Mesendoderm (in vitro differentiated cells): ENCODE measurements around the gene ETNK2. TPM values are rescaled to one million over a fixed set of nuclear protein-coding genes. Genes with fewer than 3 reads are reported as not detected.

Experiments used
- DNase-seq: peaks from one replicate; pipeline ENCODE4 v3.0.0; 2013
- H2AK5ac ChIP-seq: 2 replicates; pipeline ENCODE4 v1.6.1; 2013; ENCODE audit warnings: low read length, inconsistent platforms
- H2BK120ac ChIP-seq: 2 replicates; pipeline ENCODE4 v1.6.1; 2013; ENCODE audit warnings: low read depth, mild to moderate bottlenecking, low read length, moderate library complexity, mixed read lengths
- H2BK15ac ChIP-seq: replicated peaks from 2 replicates; pipeline ENCODE4 v1.6.1; 2013; ENCODE audit warnings: low read depth, mild to moderate bottlenecking, moderate library complexity
- H2BK5ac ChIP-seq: 2 replicates; pipeline ENCODE4 v1.6.1; 2013; ENCODE audit warnings: low read length, inconsistent platforms
- H3K18ac ChIP-seq: 2 replicates; pipeline ENCODE4 v1.6.1; 2013; ENCODE audit warnings: mild to moderate bottlenecking, low read length, mixed read lengths
- H3K23ac ChIP-seq: one replicate; pipeline ENCODE4 v1.6.1; 2013; ENCODE audit warnings: low read length
- H3K27ac ChIP-seq: 2 replicates; pipeline ENCODE4 v1.5.1; 2013; ENCODE audit warnings: low read depth, mild to moderate bottlenecking, inconsistent platforms, low read length, moderate library complexity
- H3K27me3 ChIP-seq: 2 replicates; pipeline ENCODE4 v1.6.1; 2013; ENCODE audit warnings: low read length, control low read depth, mild to moderate bottlenecking, inconsistent platforms; ENCODE audit not compliant: insufficient read depth, poor library complexity
- H3K36me3 ChIP-seq: 2 replicates; pipeline ENCODE4 v1.6.1; 2013; ENCODE audit warnings: low read length, inconsistent platforms; ENCODE audit not compliant: control insufficient read depth, insufficient read depth
- H3K4ac ChIP-seq: one replicate; pipeline ENCODE4 v1.6.1; 2013; ENCODE audit warnings: low read depth, mild to moderate bottlenecking, low read length, moderate library complexity
- H3K4me1 ChIP-seq: 2 replicates; pipeline ENCODE4 v1.6.1; 2013; ENCODE audit warnings: low read depth, low read length, inconsistent platforms; ENCODE audit not compliant: control insufficient read depth
- H3K4me2 ChIP-seq: 2 replicates; pipeline ENCODE4 v1.6.1; 2013; ENCODE audit warnings: low read length
- H3K4me3 ChIP-seq: 2 replicates; pipeline ENCODE4 v1.5.1; 2013; ENCODE audit warnings: mild to moderate bottlenecking, low read length
- H3K56ac ChIP-seq: one replicate; pipeline ENCODE4 v1.6.1; 2013; ENCODE audit warnings: low read length
- H3K79me1 ChIP-seq: 2 replicates; pipeline ENCODE4 v1.6.1; 2013; ENCODE audit warnings: low read length, inconsistent platforms
- H3K79me2 ChIP-seq: 2 replicates; pipeline ENCODE4 v1.6.1; 2013; ENCODE audit warnings: mild to moderate bottlenecking, low read length; ENCODE audit not compliant: control insufficient read depth, insufficient read depth
- H3K9ac ChIP-seq: 2 replicates; pipeline ENCODE4 v1.6.1; 2013; ENCODE audit warnings: low read length, inconsistent platforms
- H4K5ac ChIP-seq: one replicate; pipeline ENCODE4 v1.6.1; 2013; ENCODE audit warnings: low read length
- H4K8ac ChIP-seq: one replicate; pipeline ENCODE4 v1.6.1; 2013; ENCODE audit warnings: low read depth, mild to moderate bottlenecking, control low read depth, low read length, moderate library complexity
- WGBS: extraction: QIAGEN DNeasy Blood & Tissue Kit; methylation state at CpG from one replicate; pipeline ENCODE4 v1.1.7; 2013; ENCODE audit warnings: low lambda C conversion rate, missing lambda C conversion rate; ENCODE audit not compliant: insufficient coverage; ENCODE audit errors: extremely low coverage; 5-methylcytosine and 5-hydroxymethylcytosine counted together
- polyA plus RNA-seq, 2 experiments: library from polyadenylated mRNA; stranded (reverse); fragments of 200-250 nt; gene quantifications; one replicate each; pipeline ENCODE4 v1.2.3, GENCODE V29; 2013

ETNK2 gene, protein sequence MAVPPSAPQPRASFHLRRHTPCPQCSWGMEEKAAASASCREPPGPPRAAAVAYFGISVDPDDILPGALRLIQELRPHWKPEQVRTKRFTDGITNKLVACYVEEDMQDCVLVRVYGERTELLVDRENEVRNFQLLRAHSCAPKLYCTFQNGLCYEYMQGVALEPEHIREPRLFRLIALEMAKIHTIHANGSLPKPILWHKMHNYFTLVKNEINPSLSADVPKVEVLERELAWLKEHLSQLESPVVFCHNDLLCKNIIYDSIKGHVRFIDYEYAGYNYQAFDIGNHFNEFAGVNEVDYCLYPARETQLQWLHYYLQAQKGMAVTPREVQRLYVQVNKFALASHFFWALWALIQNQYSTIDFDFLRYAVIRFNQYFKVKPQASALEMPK
- 8.3 TPM for polyA plus RNA-seq (2013, experiment 1 of 2)
- 8.5 TPM for polyA plus RNA-seq (2013, experiment 2 of 2)

GRCh38 chr1:204151552-204152309 is at the start of gene ETNK2:
Gene ETNK2, minus strand, starts transcription at chr1:204152044. Its CDS starts 192 bp downstream, at chr1:204151852.
- Histone ChIP-seq H3K23ac (peak within 1 kb of the TSS; percentile 37), H3K4ac (no peak within 1 kb of the TSS), H4K5ac (no peak within 1 kb of the TSS), H3K18ac (peak within 1 kb of the TSS; percentile 13), H3K9ac (peak within 1 kb of the TSS; percentile 68), H3K27me3 (no peaks in the 10 kb centered on the region), H2BK120ac (no peak within 1 kb of the TSS), H3K79me2 (no peaks in the 10 kb centered on the region), H3K4me1 (peaks cover 1% of the 10 kb centered on the region), H4K8ac (no peak within 1 kb of the TSS), H2BK5ac (no peak within 1 kb of the TSS), H3K79me1 (no peaks in the 10 kb centered on the region), H3K27ac (no peak within 1 kb of the TSS), H3K4me2 (peak within 1 kb of the TSS; percentile 91), H2BK15ac (no peak within 1 kb of the TSS), H2AK5ac (no peak within 1 kb of the TSS), H3K36me3 (no peaks in the 10 kb centered on the region), H3K4me3 (peak within 1 kb of the TSS; percentile 39), H3K56ac (peak within 1 kb of the TSS; percentile 86)
- DNase-seq: peak; percentile 63
- WGBS: no CpG with 5 or more reads among the region's 94 CpGs

- DNase-seq: no peak
- Histone ChIP-seq H2BK5ac (no peak overlapping the region), H2BK120ac (no peak overlapping the region), H3K4ac (no peak overlapping the region), H3K27me3 (no peaks in the 10 kb centered on the region), H3K36me3 (no peaks in the 10 kb centered on the region), H3K18ac (no peak overlapping the region), H4K8ac (no peak overlapping the region), H2BK15ac (no peak overlapping the region), H3K4me3 (no peak overlapping the region), H3K56ac (no peak overlapping the region), H4K5ac (no peak overlapping the region), H3K79me2 (no peaks in the 10 kb centered on the region), H3K9ac (no peak overlapping the region), H3K23ac (no peak overlapping the region), H3K4me1 (no peaks in the 10 kb centered on the region), H3K79me1 (no peaks in the 10 kb centered on the region), H2AK5ac (no peak overlapping the region), H3K27ac (no peak overlapping the region), H3K4me2 (no peak overlapping the region)
- no CpG with 5 or more reads among the region's 12 CpGs for WGBS
Observed at GRCh38 chr1:204201348-204202040, 49.6 kb upstream of the ETNK2 start.

DNA sequence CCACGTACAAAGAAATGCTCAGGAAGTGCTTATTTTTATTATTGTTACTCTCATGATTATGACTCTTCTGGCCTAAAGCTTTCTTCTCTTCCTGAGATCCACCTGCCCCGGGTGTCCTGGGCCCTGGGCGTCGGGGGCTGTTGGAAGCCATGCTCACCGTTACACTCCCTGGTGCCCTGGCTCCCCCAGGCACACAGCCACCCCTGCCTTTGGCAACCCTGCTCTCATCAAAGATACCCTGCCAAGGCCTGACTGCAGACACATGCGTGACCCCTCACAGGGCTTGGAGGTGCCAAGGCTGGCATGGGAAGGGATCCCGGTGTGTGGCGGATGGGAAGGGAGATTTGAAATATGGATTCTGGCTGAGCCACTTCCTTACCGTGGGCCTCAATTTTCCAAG is 47.7 kb upstream of the ETNK2 start:
- H3K79me1 ChIP-seq: no peaks in the 10 kb centered on the region
- no peak overlapping the region for H3K4ac ChIP-seq
- H3K4me1 ChIP-seq: no peaks in the 10 kb centered on the region
- no peak overlapping the region for H2BK120ac ChIP-seq
- H2AK5ac ChIP-seq: no peak overlapping the region
- no peak overlapping the region for H3K27ac ChIP-seq
- no peak overlapping the region for H3K18ac ChIP-seq
- WGBS: no CpG with 5 or more reads among the region's 9 CpGs
- no peak overlapping the region for H3K4me3 ChIP-seq
- no peaks in the 10 kb centered on the region for H3K27me3 ChIP-seq
- no peaks in the 10 kb centered on the region for H3K36me3 ChIP-seq
- H3K4me2 ChIP-seq: no peak overlapping the region
- H4K5ac ChIP-seq: no peak overlapping the region
- no peak overlapping the region for H4K8ac ChIP-seq
- DNase-seq: no peak
- no peak overlapping the region for H3K23ac ChIP-seq
- no peak overlapping the region for H2BK15ac ChIP-seq
- no peak overlapping the region for H3K9ac ChIP-seq
- no peaks in the 10 kb centered on the region for H3K79me2 ChIP-seq
- no peak overlapping the region for H3K56ac ChIP-seq
- H2BK5ac ChIP-seq: no peak overlapping the region

- Histone ChIP-seq H2BK5ac (no peak overlapping the region), H3K79me2 (no peaks in the 10 kb centered on the region), H3K4ac (no peak overlapping the region), H3K4me1 (no peaks in the 10 kb centered on the region), H2BK15ac (no peak overlapping the region), H3K79me1 (no peaks in the 10 kb centered on the region), H3K4me3 (no peak overlapping the region), H4K5ac (no peak overlapping the region), H2BK120ac (no peak overlapping the region), H2AK5ac (no peak overlapping the region), H3K23ac (no peak overlapping the region), H3K56ac (peak overlapping the region; percentile 44), H3K27ac (no peak overlapping the region), H4K8ac (no peak overlapping the region), H3K36me3 (no peaks in the 10 kb centered on the region), H3K18ac (no peak overlapping the region), H3K9ac (no peak overlapping the region), H3K27me3 (no peaks in the 10 kb centered on the region), H3K4me2 (no peak overlapping the region)
- peak; percentile 97 for DNase-seq
- WGBS: no CpG with 5 or more reads among the region's 18 CpGs
Observed at GRCh38 chr1:204198348-204199340, 46.8 kb upstream of the ETNK2 start.

DNA sequence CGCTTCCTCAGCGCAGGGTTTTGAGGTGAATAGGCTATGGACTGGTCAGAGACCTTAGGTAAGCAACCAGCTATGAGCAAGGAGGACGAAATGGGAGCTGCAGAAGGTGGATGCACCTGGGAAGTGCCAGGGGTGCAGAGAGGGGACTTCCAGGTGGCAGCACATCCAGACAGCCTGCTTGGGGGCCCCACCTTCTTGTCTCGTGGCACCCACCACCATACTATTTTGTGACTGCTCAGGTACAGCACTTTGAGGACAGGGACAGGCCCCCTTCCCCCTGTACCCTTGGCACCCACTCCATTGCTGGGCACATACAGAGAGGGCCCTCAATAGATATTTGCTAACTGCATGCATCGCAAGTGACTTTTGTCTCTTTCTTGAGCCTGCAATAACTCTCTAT is 45.2 kb upstream of the ETNK2 start:
- Histone ChIP-seq H3K79me1 (no peaks in the 10 kb centered on the region), H2BK120ac (no peak overlapping the region), H4K5ac (no peak overlapping the region), H2BK5ac (no peak overlapping the region), H4K8ac (no peak overlapping the region), H3K56ac (no peak overlapping the region), H3K36me3 (no peaks in the 10 kb centered on the region), H2BK15ac (no peak overlapping the region), H3K4me3 (no peak overlapping the region), H3K4me2 (no peak overlapping the region), H3K23ac (no peak overlapping the region), H3K4me1 (no peaks in the 10 kb centered on the region), H2AK5ac (no peak overlapping the region), H3K4ac (no peak overlapping the region), H3K27ac (no peak overlapping the region), H3K27me3 (no peaks in the 10 kb centered on the region), H3K79me2 (no peaks in the 10 kb centered on the region), H3K18ac (no peak overlapping the region), H3K9ac (no peak overlapping the region)
- no CpG with 5 or more reads among the region's 5 CpGs for WGBS
- DNase-seq: no peak
